Measurements from ENCODE around the gene NADK2. TPM values are rescaled to one million over a fixed set of nuclear protein-coding genes. Genes with fewer than 3 reads are reported as not detected.

Gene NADK2
- total and polyA plus RNA-seq, 9 of the 15 experiments (the other 6 are each of a cell fraction or from before 2014, with no cell fraction given) = 10.6 to 41.0 (median 24.0) TPM

GRCh38 chr5:36270175-36270574 is 28.4 kb upstream of the NADK2 start:
- H3K27ac ChIP-seq (ENCODE audit: extremely low read depth, low read depth, low read length) = no peak overlapping the region
- in situ Hi-C loops (cut with MboI) (no loop called here), intact Hi-C loops (cut with micrococcal nuclease) (no loop called here)
- TF ChIP-seq ZNF436 (CRISPR knock-in tag; IDR thresholded peaks at IDR 0.05) (no peak), DIDO1 (tag; IDR thresholded peaks at IDR 0.05; ENCODE audit: low read depth) (no peak), TFAP4 (CRISPR knock-in tag; IDR thresholded peaks at IDR 0.05; ENCODE audit: borderline replicate concordance) (no peak), KLF1 (tag; IDR thresholded peaks at IDR 0.05) (no peak), BRCA1 (IDR thresholded peaks at IDR 0.05) (no peak), BRCA1 (CRISPR knock-in tag; IDR thresholded peaks at IDR 0.05) (no peak), TBP (optimal IDR thresholded peaks at IDR 0.05; ENCODE audit: low read depth, low read length) (no peak), L3MBTL2 (IDR thresholded peaks at IDR 0.05) (no peak), ZBTB7A (IDR thresholded peaks at IDR 0.05; ENCODE audit: borderline replicate concordance, control insufficient read depth, low read depth, low read length) (no peak)
- ATAC-seq = no peak
- H3K9me1 ChIP-seq (ENCODE audit: control insufficient read depth, insufficient read depth, low read length) = no peaks in the 10 kb centered on the region
- ChIA-PET POLR2A (interaction anchor here (0.7 kb wide), 1 partner anchor 33 kb away, joined by 3 read pairs; no protein-coding TSS in a partner anchor), CTCF (ENCODE audit: low intra/inter-chr PET ratio) (no interaction called here)
- no TSS peak for BruUV-seq (replicated peaks)
- no peaks in the 10 kb centered on the region for H3K27me3 ChIP-seq (ENCODE audit: control insufficient read depth in 2 of 2, insufficient read depth in 2 of 2, low read length in 2 of 2)
- no peak for DNase-seq (ENCODE audit: extremely low read depth in 1 of 4, low spot score in 3 of 4)
- H3K9me3 ChIP-seq (replicated peaks; ENCODE audit: control insufficient read depth, insufficient read depth, low read depth, low read length) = no peaks in the 10 kb centered on the region
- H3K36me3 ChIP-seq (ENCODE audit: control insufficient read depth, insufficient read depth, low read length) = no peaks in the 10 kb centered on the region
- WGBS (ENCODE audit: insufficient coverage, low coverage, missing lambda C conversion rate) = 6% methylated on average over 3 of the region's 3 CpGs
- FAIRE-seq = no peak
- H3K79me2 ChIP-seq (ENCODE audit: control insufficient read depth, insufficient read depth, low read length) = no peaks in the 10 kb centered on the region
- no peak overlapping the region for H3K9ac ChIP-seq (ENCODE audit: insufficient read depth in 1 of 2, low read depth in 2 of 2, low read length in 2 of 2)
- H3K4me2 ChIP-seq (ENCODE audit: insufficient read depth, low read length) = no peak overlapping the region
- no peak overlapping the region for H3K4me3 ChIP-seq
- H2AFZ ChIP-seq (ENCODE audit: low read depth, low read length) = no peak overlapping the region
- H3K4me1 ChIP-seq (replicated peaks in 1 of 2; ENCODE audit: control insufficient read depth in 2 of 2, insufficient read depth in 2 of 2, low read length in 2 of 2) = no peaks in the 10 kb centered on the region
- H4K20me1 ChIP-seq (replicated peaks; ENCODE audit: control insufficient read depth, insufficient read depth, low read length) = no peaks in the 10 kb centered on the region

Measured in K562 (cell line).